Stomach (tissue), 9 donors: ENCODE results near the gene ZNF746. TPM values are rescaled to one million over a fixed set of nuclear protein-coding genes. Genes with fewer than 3 reads are reported as not detected.

Experiments
- DNase-seq, 2 donors: peaks; one replicate each; pipeline versions ENCODE4 v3.0.0 to v3.0.0-alpha.2; 2013 to 2019
- H3K27ac ChIP-seq, 5 donors: fragments of 200-600 bp in 4 of 5; sonication (generic) in 4 of 5; one replicate each; pipeline ENCODE4 v1.5.1; 2013 to 2019; ENCODE audit warnings: mild to moderate bottlenecking in 1 of 5, moderate library complexity in 1 of 5
- H3K27me3 ChIP-seq, 3 donors: fragments of 200-600 bp; sonication (generic); one replicate each; pipeline ENCODE4 v1.5.1; 2017 to 2019; ENCODE audit warnings: mixed run types in 1 of 3
- H3K36me3 ChIP-seq, 4 donors: fragments of 200-600 bp; sonication (generic); 1 replicate in 3 of 4; 2 replicates in 1 of 4; pipeline ENCODE4 v1.5.1; 2016 to 2019
- H3K4me1 ChIP-seq, 4 donors: fragments of 200-600 bp; sonication (generic); one replicate each; pipeline ENCODE4 v1.5.1; 2016 to 2019
- H3K4me3 ChIP-seq, 4 donors: fragments of 200-600 bp; sonication (generic) in 3 of 4; one replicate each; pipeline ENCODE4 v1.5.1; 2016 to 2019; ENCODE audit warnings: mild to moderate bottlenecking in 1 of 4
- H3K9me3 ChIP-seq, 4 donors: fragments of 200-600 bp; sonication (generic); one replicate each; pipeline ENCODE4 v1.5.1; 2016 to 2019
- CTCF ChIP-seq, 7 experiments: fragments of 450-650 bp in 4 of 7; fragments of 200-600 bp in 3 of 7; sonication (generic) in 3 of 7; IDR thresholded peaks; one replicate each; pipeline ENCODE4 v1.5.1; 2016 to 2019; ENCODE audit warnings: antibody characterized with exemption in 7 of 7, control low read depth in 2 of 7, mild to moderate bottlenecking in 1 of 7
- EP300 ChIP-seq: sonication (generic); formaldehyde crosslinking; IDR thresholded peaks from one replicate; pipeline ENCODE4 v1.6.1; 2017; ENCODE audit warnings: antibody characterized with exemption
- POLR2A ChIP-seq, 4 donors: fragments of 450-650 bp; IDR thresholded peaks; one replicate each; pipeline ENCODE4 v1.6.1; 2016; ENCODE audit warnings: antibody characterized with exemption in 4 of 4, control low read depth in 2 of 4, mild to moderate bottlenecking in 1 of 4, moderate library complexity in 1 of 4
- POLR2AphosphoS5 ChIP-seq, 3 donors: sonication (generic); formaldehyde crosslinking; IDR thresholded peaks; one replicate each; pipeline ENCODE4 v1.6.1; 2016; ENCODE audit warnings: antibody characterized with exemption in 3 of 3
- WGBS, 5 donors: extraction: QIAGEN DNeasy Blood & Tissue Kit in 3 of 5; methylation state at CpG; one replicate each; pipeline versions ENCODE4 v1.1.5 to v1.1.7; 2013 to 2018; 5-methylcytosine and 5-hydroxymethylcytosine counted together
- intact Hi-C: fragments of 100-400 bp; cut with DNase I; formaldehyde crosslinking; loops from one replicate; pipeline ENCODE4 v1.15.1; 2023; ENCODE audit warnings: low total_unique reads
- polyA plus RNA-seq, 3 donors: library from polyadenylated mRNA; stranded (reverse); fragments of 200-250 nt; gene quantifications; one replicate each; pipeline ENCODE4 v1.2.3, GENCODE V29; 2013
- total RNA-seq, 5 donors: library from RNA; depleted of rRNA; stranded (reverse); fragments of >200 nt; gene quantifications; one replicate each; pipeline versions ENCODE4 v1.1.0 to v1.2.3, GENCODE V29; 2014 to 2016
- donor health status: healthy with polysubstance abuse.
- donor health status: Bipolar disorder and iron deficiency.
- donor health status: healthy.

The ZNF746 gene
- total and polyA plus RNA-seq, 8 donors, result 4.7 to 128 (median 18.3) TPM

- 94 to 96% (median 95%) methylated on average over 15 of the region's 15 CpGs for WGBS, 5 donors
- Histone ChIP-seq H3K9me3 (no peaks in the 10 kb centered on the region), H3K27me3 (no peaks in the 10 kb centered on the region), H3K36me3 (peaks cover 33 to 72% (median 59%) of the 10 kb centered on the region in 4 donors), H3K27ac (no peak overlapping the region), H3K4me1 (no peaks in the 10 kb centered on the region), H3K4me3 (no peak overlapping the region)
- DNase-seq, result no peak
- TF ChIP-seq EP300 (no peak), POLR2AphosphoS5 (IDR thresholded peaks at IDR 0.05) (no peak), POLR2A (IDR thresholded peaks at IDR 0.05) (no peak), CTCF (IDR thresholded peaks at IDR 0.05) (no peak)
- intact Hi-C loops, result no loop called here
These were observed 61.3 kb downstream of the ZNF746 start for GRCh38 chr7:149436358-149436757.

GRCh38 chr7:149433124-149433523 is 64.5 kb downstream of the ZNF746 start:
- Histone ChIP-seq H3K4me3 (no peak overlapping the region), H3K36me3 (peaks cover 33 to 79% (median 72%) of the 10 kb centered on the region in 4 donors)

GRCh38 chr7:149432121-149432691 is 65.4 kb downstream of the ZNF746 start:
- DNase-seq, result no peak
- no peaks in the 10 kb centered on the region for H3K4me1 ChIP-seq
- TF ChIP-seq EP300 (no peak), CTCF (IDR thresholded peaks at IDR 0.05) (no peak), POLR2A (IDR thresholded peaks at IDR 0.05) (no peak), POLR2AphosphoS5 (IDR thresholded peaks at IDR 0.05) (no peak)
- H3K36me3 ChIP-seq, result peaks cover 33 to 75% (median 69%) of the 10 kb centered on the region in 4 donors
- H3K4me3 ChIP-seq, result no peak overlapping the region
- WGBS, 5 donors, result 91 to 97% (median 95%) methylated on average over 36 to 53 of the region's 53 CpGs
- no peaks in the 10 kb centered on the region for H3K27me3 ChIP-seq
- intact Hi-C loops, result no loop called here
- no peaks in the 10 kb centered on the region for H3K9me3 ChIP-seq
- no peak overlapping the region for H3K27ac ChIP-seq

More at GRCh38 chr7:149433124-149433523, 64.5 kb downstream of the ZNF746 start:
- no peaks in the 10 kb centered on the region for H3K4me1 ChIP-seq
- no peaks in the 10 kb centered on the region for H3K27me3 ChIP-seq
- no peak for DNase-seq
- 82 to 98% (median 91%) methylated on average over 8 of the region's 8 CpGs for WGBS, 5 donors
- intact Hi-C loops, result no loop called here
- H3K27ac ChIP-seq, result no peak overlapping the region
- TF ChIP-seq EP300 (no peak), POLR2A (IDR thresholded peaks at IDR 0.05) (no peak), POLR2AphosphoS5 (IDR thresholded peaks at IDR 0.05) (no peak), CTCF (IDR thresholded peaks at IDR 0.05) (no peak)
- H3K9me3 ChIP-seq, result no peaks in the 10 kb centered on the region

GRCh38 chr7:149431486-149432120 is 66.0 kb downstream of the ZNF746 start:
- 91 to 94% (median 93%) methylated on average over 55 to 66 of the region's 66 CpGs for WGBS, 5 donors
- no peak for TF ChIP-seq POLR2AphosphoS5 (IDR thresholded peaks at IDR 0.05)
- no peak for TF ChIP-seq POLR2A (IDR thresholded peaks at IDR 0.05)
- TF ChIP-seq EP300, result no peak
- TF ChIP-seq CTCF (IDR thresholded peaks at IDR 0.05), result no peak
- no peak overlapping the region for H3K4me3 ChIP-seq
- H3K27me3 ChIP-seq, result no peaks in the 10 kb centered on the region
- H3K27ac ChIP-seq, result no peak overlapping the region
- intact Hi-C loops, result no loop called here
- H3K4me1 ChIP-seq, result no peaks in the 10 kb centered on the region
- H3K36me3 ChIP-seq, result peaks cover 33 to 69% (median 65%) of the 10 kb centered on the region in 4 donors
- H3K9me3 ChIP-seq, result no peaks in the 10 kb centered on the region
- no peak for DNase-seq
